HG03139 (cell line): ENCODE measurements around the gene FAM53B.

Experiments
- ATAC-seq: cut with Tn5 transposase; IDR thresholded peaks from one replicate; pipeline ENCODE4 v1.9.1; 2021; ENCODE audit not compliant: unreplicated experiment

FAM53B gene

GRCh38 chr10:124728830-124729661, 15.1 kb downstream of the FAM53B start:
- no peak for ATAC-seq

- no peak for ATAC-seq
These were observed 15.9 kb downstream of the FAM53B start for GRCh38 chr10:124728071-124728829.

GRCh38 chr10:124727361-124727960, 16.7 kb downstream of the FAM53B start:
- ATAC-seq = no peak

GRCh38 chr10:124725791-124726190, 18.4 kb downstream of the FAM53B start:
- no peak for ATAC-seq

GRCh38 chr10:124725171-124725631, 19.0 kb downstream of the FAM53B start:
- no peak for ATAC-seq

GRCh38 chr10:124724279-124725027, 19.7 kb downstream of the FAM53B start:
- no peak for ATAC-seq

- no peak for ATAC-seq
These were observed 20.4 kb downstream of the FAM53B start for GRCh38 chr10:124723826-124724225.

- ATAC-seq = peak; percentile 49
These were observed 21.1 kb downstream of the FAM53B start for GRCh38 chr10:124722798-124723783.

- no peak for ATAC-seq
These were observed 22.7 kb downstream of the FAM53B start for GRCh38 chr10:124721330-124722045.

- ATAC-seq = peak; percentile 44
These were observed 24.8 kb downstream of the FAM53B start for GRCh38 chr10:124719213-124719851.

GRCh38 chr10:124717911-124718741, 26.1 kb downstream of the FAM53B start:
- peak; percentile 44 for ATAC-seq

- ATAC-seq = no peak
These were observed 27.0 kb downstream of the FAM53B start for GRCh38 chr10:124717041-124717757.

GRCh38 chr10:124716369-124716768, 27.8 kb downstream of the FAM53B start:
- ATAC-seq = no peak

GRCh38 chr10:124715439-124715838, 28.7 kb downstream of the FAM53B start:
- no peak for ATAC-seq

- ATAC-seq = no peak
These were observed 30.4 kb downstream of the FAM53B start for GRCh38 chr10:124713679-124714255.

GRCh38 chr10:124712704-124713407, 31.3 kb downstream of the FAM53B start:
- ATAC-seq = no peak
